GM23338 (cell line): ENCODE data around the gene SH2D1A. TPM values are rescaled to one million over a fixed set of nuclear protein-coding genes. Genes with fewer than 3 reads are reported as not detected.

Experiments
- ATAC-seq: fragments of 200-7000 bp; cut with Tn5 transposase; 3 replicates; pipeline ENCODE4 v1.9.1; 2020
- DNase-seq: peaks from one replicate; pipeline ENCODE4 v3.0.0-alpha.2; 2015; ENCODE audit warnings: low spot score
- H2AFZ ChIP-seq: fragments of 200-600 bp; sonication (generic); 2 replicates; pipeline ENCODE4 v1.8.0; 2016; ENCODE audit warnings: antibody characterized with exemption, mild to moderate bottlenecking, moderate library complexity
- H3F3A ChIP-seq: fragments of 200-600 bp; sonication (generic); replicated peaks from 2 replicates; pipeline ENCODE4 v1.8.0; 2017; ENCODE audit warnings: antibody characterized with exemption, mixed run types, low read depth
- H3K27ac ChIP-seq: fragments of 200-600 bp; sonication (generic); 2 replicates; pipeline ENCODE4 v1.6.1; 2016; ENCODE audit warnings: low read depth
- H3K27me3 ChIP-seq: fragments of 200-600 bp; sonication (generic); 2 replicates; pipeline ENCODE4 v1.8.0; 2016; ENCODE audit warnings: mild to moderate bottlenecking, mixed run types, moderate library complexity; ENCODE audit not compliant: insufficient read depth
- H3K36me3 ChIP-seq: fragments of 200-600 bp; sonication (generic); 2 replicates; pipeline ENCODE4 v1.8.0; 2016; ENCODE audit warnings: mild to moderate bottlenecking; ENCODE audit not compliant: insufficient read depth
- H3K4me1 ChIP-seq: fragments of 200-600 bp; sonication (generic); 2 replicates; pipeline ENCODE4 v1.8.0; 2016; ENCODE audit warnings: mild to moderate bottlenecking, moderate library complexity; ENCODE audit not compliant: insufficient read depth
- H3K4me2 ChIP-seq: fragments of 200-600 bp; sonication (generic); 2 replicates; pipeline ENCODE4 v1.7.1; 2017; ENCODE audit warnings: mixed run types
- H3K4me3 ChIP-seq: fragments of 200-600 bp; sonication (generic); 2 replicates; pipeline ENCODE4 v1.6.1; 2016; ENCODE audit warnings: mixed run types
- H3K79me2 ChIP-seq: fragments of 200-600 bp; sonication (generic); replicated peaks from 2 replicates; pipeline ENCODE4 v1.8.0; 2017; ENCODE audit warnings: mild to moderate bottlenecking; ENCODE audit not compliant: insufficient read depth
- H3K9me2 ChIP-seq: fragments of 200-600 bp; sonication (generic); 2 replicates; pipeline ENCODE4 v1.8.0; 2017; ENCODE audit not compliant: insufficient read depth
- H4K20me1 ChIP-seq: fragments of 200-600 bp; sonication (generic); replicated peaks from 2 replicates; pipeline ENCODE4 v1.8.0; 2017; ENCODE audit warnings: mild to moderate bottlenecking; ENCODE audit not compliant: insufficient read depth
- H3K27ac Mint-ChIP-seq: 2 replicates; pipeline ENCODE4 v1.8.0; 2020; ENCODE audit warnings: inconsistent platforms, mild to moderate bottlenecking, moderate library complexity, mixed read lengths
- H3K27me3 Mint-ChIP-seq: 3 replicates; pipeline ENCODE4 v1.8.0; 2022; ENCODE audit warnings: low read depth, mild to moderate bottlenecking, moderate library complexity, mixed read lengths, inconsistent platforms; ENCODE audit not compliant: insufficient read depth, poor library complexity
- H3K36me3 Mint-ChIP-seq: 3 replicates; pipeline ENCODE4 v1.8.0; 2021; ENCODE audit warnings: low read depth, mild to moderate bottlenecking, inconsistent platforms, moderate library complexity, mixed read lengths
- H3K4me1 Mint-ChIP-seq: 3 replicates; pipeline ENCODE4 v1.8.0; 2020; ENCODE audit warnings: mild to moderate bottlenecking, inconsistent platforms, mixed read lengths
- H3K4me3 Mint-ChIP-seq: 3 replicates; pipeline ENCODE4 v1.8.0; 2021; ENCODE audit warnings: moderate library complexity, mild to moderate bottlenecking, inconsistent platforms, mixed read lengths
- H3K9me3 Mint-ChIP-seq: 3 replicates; pipeline ENCODE4 v1.8.0; 2020; ENCODE audit warnings: moderate library complexity, mild to moderate bottlenecking, inconsistent platforms, mixed read lengths
- CREB1 ChIP-seq: fragments of 250-450 bp; sonication (Bioruptor Pico); IDR thresholded peaks from 2 replicates; pipeline ENCODE4 v1.5.0; 2020; ENCODE audit warnings: low read depth, mild to moderate bottlenecking, moderate library complexity
- CTCF ChIP-seq, 2 experiments: fragments of 200-600 bp in 1 of 2; sonication (generic) in 1 of 2; conservative IDR thresholded peaks; 2 replicates each; pipeline versions ENCODE4 v1.5.1 to v1.6.1; 2016 to 2017; ENCODE audit warnings: antibody characterized with exemption in 2 of 2, low read depth in 2 of 2, mild to moderate bottlenecking in 2 of 2, moderate library complexity in 1 of 2
- ETS1 ChIP-seq: IDR thresholded peaks from 2 replicates; pipeline ENCODE4 v1.6.1; 2016; ENCODE audit warnings: antibody characterized with exemption
- POLR2AphosphoS5 ChIP-seq: IDR thresholded peaks from 2 replicates; pipeline ENCODE4 v1.6.1; 2016; ENCODE audit warnings: antibody characterized with exemption, low read depth
- ZNF331 ChIP-seq: fragments of 250-450 bp; sonication (Bioruptor Pico); IDR thresholded peaks from 2 replicates; pipeline ENCODE4 v1.5.0; 2020; ENCODE audit warnings: low read depth, mild to moderate bottlenecking, moderate library complexity
- polyA plus RNA-seq: library from polyadenylated mRNA; unstranded; fragments of >200 nt; fragmentation: Nextera tagmentation; extraction: Ambion mirVana; gene quantifications from 2 replicates; pipeline ENCODE4 v1.2.1, GENCODE V29; 2016
- total RNA-seq: library from RNA; depleted of rRNA; stranded (reverse); fragments of >200 nt; shearing (Covaris generic); gene quantifications from 2 replicates; pipeline ENCODE4 v1.2.3, GENCODE V29; 2014
- TF ChIP-seq, protein P1 (sequence below): fragments of 250-450 bp; sonication (Bioruptor Pico); IDR thresholded peaks from 2 replicates; pipeline ENCODE4 v1.5.0; 2020; ENCODE audit warnings: mild to moderate bottlenecking, moderate library complexity

The SH2D1A gene
- total and polyA plus RNA-seq, 2 experiments from 2014 or later, result not detected

GRCh38 chrX:124415115-124415800, 68.9 kb downstream of the SH2D1A start (continued):
- TF ChIP-seq, protein P1, sequence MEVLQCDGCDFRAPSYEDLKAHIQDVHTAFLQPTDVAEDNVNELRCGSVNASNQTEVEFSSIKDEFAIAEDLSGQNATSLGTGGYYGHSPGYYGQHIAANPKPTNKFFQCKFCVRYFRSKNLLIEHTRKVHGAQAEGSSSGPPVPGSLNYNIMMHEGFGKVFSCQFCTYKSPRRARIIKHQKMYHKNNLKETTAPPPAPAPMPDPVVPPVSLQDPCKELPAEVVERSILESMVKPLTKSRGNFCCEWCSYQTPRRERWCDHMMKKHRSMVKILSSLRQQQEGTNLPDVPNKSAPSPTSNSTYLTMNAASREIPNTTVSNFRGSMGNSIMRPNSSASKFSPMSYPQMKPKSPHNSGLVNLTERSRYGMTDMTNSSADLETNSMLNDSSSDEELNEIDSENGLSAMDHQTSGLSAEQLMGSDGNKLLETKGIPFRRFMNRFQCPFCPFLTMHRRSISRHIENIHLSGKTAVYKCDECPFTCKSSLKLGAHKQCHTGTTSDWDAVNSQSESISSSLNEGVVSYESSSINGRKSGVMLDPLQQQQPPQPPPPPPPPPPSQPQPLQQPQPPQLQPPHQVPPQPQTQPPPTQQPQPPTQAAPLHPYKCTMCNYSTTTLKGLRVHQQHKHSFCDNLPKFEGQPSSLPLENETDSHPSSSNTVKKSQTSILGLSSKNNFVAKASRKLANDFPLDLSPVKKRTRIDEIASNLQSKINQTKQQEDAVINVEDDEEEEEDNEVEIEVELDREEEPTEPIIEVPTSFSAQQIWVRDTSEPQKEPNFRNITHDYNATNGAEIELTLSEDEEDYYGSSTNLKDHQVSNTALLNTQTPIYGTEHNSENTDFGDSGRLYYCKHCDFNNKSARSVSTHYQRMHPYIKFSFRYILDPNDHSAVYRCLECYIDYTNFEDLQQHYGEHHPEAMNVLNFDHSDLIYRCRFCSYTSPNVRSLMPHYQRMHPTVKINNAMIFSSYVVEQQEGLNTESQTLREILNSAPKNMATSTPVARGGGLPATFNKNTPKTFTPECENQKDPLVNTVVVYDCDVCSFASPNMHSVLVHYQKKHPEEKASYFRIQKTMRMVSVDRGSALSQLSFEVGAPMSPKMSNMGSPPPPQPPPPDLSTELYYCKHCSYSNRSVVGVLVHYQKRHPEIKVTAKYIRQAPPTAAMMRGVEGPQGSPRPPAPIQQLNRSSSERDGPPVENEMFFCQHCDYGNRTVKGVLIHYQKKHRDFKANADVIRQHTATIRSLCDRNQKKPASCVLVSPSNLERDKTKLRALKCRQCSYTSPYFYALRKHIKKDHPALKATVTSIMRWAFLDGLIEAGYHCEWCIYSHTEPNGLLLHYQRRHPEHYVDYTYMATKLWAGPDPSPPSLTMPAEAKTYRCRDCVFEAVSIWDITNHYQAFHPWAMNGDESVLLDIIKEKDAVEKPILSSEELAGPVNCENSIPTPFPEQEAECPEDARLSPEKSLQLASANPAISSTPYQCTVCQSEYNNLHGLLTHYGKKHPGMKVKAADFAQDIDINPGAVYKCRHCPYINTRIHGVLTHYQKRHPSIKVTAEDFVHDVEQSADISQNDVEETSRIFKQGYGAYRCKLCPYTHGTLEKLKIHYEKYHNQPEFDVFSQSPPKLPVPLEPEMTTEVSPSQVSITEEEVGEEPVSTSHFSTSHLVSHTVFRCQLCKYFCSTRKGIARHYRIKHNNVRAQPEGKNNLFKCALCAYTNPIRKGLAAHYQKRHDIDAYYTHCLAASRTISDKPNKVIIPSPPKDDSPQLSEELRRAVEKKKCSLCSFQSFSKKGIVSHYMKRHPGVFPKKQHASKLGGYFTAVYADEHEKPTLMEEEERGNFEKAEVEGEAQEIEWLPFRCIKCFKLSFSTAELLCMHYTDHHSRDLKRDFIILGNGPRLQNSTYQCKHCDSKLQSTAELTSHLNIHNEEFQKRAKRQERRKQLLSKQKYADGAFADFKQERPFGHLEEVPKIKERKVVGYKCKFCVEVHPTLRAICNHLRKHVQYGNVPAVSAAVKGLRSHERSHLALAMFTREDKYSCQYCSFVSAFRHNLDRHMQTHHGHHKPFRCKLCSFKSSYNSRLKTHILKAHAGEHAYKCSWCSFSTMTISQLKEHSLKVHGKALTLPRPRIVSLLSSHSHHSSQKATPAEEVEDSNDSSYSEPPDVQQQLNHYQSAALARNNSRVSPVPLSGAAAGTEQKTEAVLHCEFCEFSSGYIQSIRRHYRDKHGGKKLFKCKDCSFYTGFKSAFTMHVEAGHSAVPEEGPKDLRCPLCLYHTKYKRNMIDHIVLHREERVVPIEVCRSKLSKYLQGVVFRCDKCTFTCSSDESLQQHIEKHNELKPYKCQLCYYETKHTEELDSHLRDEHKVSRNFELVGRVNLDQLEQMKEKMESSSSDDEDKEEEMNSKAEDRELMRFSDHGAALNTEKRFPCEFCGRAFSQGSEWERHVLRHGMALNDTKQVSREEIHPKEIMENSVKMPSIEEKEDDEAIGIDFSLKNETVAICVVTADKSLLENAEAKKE, result no peak
- TF ChIP-seq CREB1 (CRISPR knock-in tag) (no peak), CTCF (conservative IDR thresholded peaks at IDR 0.05; ENCODE audit: low read depth in 2 of 2) (no peak), ZNF331 (no peak)

- Mint-ChIP-seq H3K4me1 (peaks cover 25% of the 10 kb centered on the region), H3K36me3 (no peaks in the 10 kb centered on the region), H3K4me3 (no peak overlapping the region), H3K9me3 (no peaks in the 10 kb centered on the region; the same call in 2 of the 3 replicates), H3K27me3 (peaks cover 5% of the 10 kb centered on the region), H3K27ac (0 out of 2 replicates have a peak overlapping the region, but pooled peaks have one; percentile 21)
- Histone ChIP-seq H3K36me3 (no peaks in the 10 kb centered on the region), H3K4me3 (no peak overlapping the region), H2AFZ (no peak overlapping the region), H3F3A (no peaks in the 10 kb centered on the region), H3K4me1 (peaks cover 3% of the 10 kb centered on the region), H3K27ac (no peak overlapping the region), H3K27me3 (no peaks in the 10 kb centered on the region), H3K79me2 (no peaks in the 10 kb centered on the region), H4K20me1 (no peaks in the 10 kb centered on the region), H3K4me2 (peak overlapping the region; percentile 48; the same call in 1 of the 2 replicates), H3K9me2 (no peaks in the 10 kb centered on the region; the same call in 1 of the 2 replicates)
- DNase-seq (peak; percentile 8), ATAC-seq (no peak)
- TF ChIP-seq CTCF (conservative IDR thresholded peaks at IDR 0.05; ENCODE audit: low read depth in 2 of 2), result no peak
- TF ChIP-seq POLR2AphosphoS5, result no peak
- TF ChIP-seq ZNF331, result no peak
- TF ChIP-seq ETS1, result no peak
- TF ChIP-seq CREB1 (CRISPR knock-in tag), result no peak
Measured at GRCh38 chrX:124421898-124422655, 75.7 kb downstream of the SH2D1A start.
